Stimulated activated CD8-positive, alpha-beta memory T cell treated with anti-CD3 and anti-CD28 coated beads, Interleukin-7, amount 100 ng/mL, for 48 hours (primary cell): Measurements from ENCODE around the gene CWF19L1.

Experiments
- DNase-seq, 2 donors: peaks; one replicate each; pipeline ENCODE4 v3.0.0-alpha.2; 2020; ENCODE audit warnings: low read depth in 1 of 2; ENCODE audit errors: extremely low read depth in 1 of 2

CWF19L1 gene

DNA sequence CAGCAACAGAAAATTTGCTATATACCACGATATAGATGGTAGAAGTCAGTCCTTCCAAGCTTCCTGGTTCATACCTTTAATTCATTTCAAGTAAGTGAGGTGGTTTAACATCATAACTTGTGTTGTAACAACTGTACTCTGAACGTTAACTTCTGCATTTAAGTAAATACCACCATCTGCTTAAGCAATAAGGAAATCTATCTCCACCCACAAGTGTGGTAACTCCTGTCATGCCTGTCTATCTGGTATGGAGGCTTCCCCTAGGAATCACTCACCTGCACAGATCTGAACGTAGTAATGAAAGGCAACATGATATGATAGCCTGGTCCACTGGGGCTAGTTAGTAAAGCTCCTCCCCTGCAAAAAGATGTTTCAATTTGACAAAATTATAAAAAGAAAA is 84.0 kb downstream of the CWF19L1 start:
- no peak for DNase-seq

DNA sequence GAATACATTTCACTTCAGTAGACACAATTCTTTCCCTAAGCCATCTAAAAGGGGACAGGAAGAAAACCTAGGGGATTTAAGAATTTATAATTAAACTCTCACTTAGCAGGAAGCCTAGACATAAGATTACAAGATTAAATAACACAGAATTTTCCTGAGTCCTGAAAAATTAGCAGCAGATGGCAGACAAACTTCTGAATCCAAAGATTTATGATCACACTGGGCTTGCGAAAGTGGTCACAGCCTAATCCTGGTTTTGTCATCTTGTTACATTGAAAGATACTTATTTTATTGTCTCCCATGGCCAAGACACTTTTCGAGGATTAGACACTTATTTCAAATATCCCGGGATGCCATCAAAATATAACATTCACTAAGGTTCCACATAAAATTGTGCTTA is 84.5 kb downstream of the CWF19L1 start:
- no peak for DNase-seq
